GM18861 (cell line): ENCODE measurements around the gene TPCN2.

Experiments
- ATAC-seq: cut with Tn5 transposase; IDR thresholded peaks from one replicate; pipeline ENCODE4 v1.9.1; 2021; ENCODE audit not compliant: unreplicated experiment

The TPCN2 gene

DNA sequence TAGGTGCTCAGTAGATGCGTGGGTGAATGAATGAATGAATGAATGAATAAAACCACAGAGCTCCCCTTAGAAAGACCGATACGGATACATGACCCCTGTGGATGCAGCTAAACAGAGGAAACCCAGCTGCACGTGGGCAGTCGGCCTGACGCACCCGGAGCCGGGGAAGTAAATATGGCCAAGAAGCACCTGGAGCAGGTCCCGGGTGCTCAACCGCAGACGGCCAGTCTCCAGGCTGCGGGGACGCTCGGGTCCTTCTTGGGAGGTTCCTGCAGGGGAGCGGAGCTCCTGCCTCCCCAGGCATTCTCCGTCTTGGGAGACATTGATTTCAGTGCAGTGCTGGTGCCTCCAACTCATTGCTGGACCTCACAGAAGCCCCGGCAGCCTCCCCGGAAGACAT is 11.7 kb upstream of the TPCN2 start:
- no peak for ATAC-seq

DNA sequence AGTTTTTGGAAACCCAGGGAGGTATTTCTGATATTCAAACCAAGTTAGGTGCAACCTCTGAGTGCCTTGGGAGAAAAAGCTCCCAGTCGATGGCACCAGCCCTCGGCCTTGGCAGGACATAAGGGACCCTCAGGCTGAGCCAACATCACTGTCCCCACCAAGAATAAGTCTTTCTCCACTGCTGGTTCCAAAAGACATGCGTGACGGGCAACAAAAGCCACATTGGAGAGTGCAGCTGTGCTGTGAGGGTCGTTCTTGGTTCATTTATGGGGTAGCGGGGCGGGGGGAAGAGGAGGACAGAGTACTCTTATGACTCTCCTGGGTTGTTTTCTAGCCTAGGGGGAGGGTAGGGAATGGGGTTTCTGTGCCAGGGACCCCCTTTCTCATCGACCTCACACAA is 11.2 kb upstream of the TPCN2 start:
- ATAC-seq, result no peak

DNA sequence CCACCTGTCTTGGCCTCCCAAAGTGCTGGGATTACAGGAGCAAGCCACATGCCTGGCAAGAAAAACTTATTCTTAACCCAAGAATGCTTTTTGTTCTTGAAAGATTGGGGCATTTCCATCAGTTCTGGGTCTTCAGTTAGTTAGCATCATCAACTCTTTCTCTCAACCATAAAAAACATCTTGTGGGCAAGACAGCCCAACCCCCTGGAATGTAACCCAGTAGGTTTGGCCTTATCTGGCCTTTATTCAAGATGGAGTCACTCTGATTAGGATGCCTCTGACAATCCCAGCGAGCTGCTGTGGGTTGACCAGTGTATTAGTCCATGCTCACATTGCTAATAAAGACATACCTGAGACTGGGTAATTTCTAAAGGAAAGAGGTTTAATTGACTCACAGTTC is 9.2 kb upstream of the TPCN2 start:
- ATAC-seq, result no peak

DNA sequence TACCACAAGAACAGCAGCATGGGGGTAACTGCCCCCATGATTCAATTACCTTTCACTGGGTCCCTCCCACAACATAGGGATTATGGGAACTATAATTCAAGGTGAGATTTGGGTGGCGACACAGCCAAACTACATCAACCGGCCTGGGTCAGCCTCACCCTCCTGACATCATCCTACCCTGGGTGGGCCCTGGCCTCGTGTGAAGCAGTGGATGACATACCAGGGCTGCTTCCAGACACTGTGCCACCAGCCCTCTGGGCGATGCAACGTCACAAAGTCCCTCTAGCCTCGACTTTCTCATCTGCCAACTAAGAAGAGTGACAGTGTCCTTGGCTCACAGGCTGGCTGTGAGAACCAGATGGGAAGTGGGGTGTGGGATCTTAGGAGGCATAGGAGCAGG is 8.7 kb upstream of the TPCN2 start:
- no peak for ATAC-seq

DNA sequence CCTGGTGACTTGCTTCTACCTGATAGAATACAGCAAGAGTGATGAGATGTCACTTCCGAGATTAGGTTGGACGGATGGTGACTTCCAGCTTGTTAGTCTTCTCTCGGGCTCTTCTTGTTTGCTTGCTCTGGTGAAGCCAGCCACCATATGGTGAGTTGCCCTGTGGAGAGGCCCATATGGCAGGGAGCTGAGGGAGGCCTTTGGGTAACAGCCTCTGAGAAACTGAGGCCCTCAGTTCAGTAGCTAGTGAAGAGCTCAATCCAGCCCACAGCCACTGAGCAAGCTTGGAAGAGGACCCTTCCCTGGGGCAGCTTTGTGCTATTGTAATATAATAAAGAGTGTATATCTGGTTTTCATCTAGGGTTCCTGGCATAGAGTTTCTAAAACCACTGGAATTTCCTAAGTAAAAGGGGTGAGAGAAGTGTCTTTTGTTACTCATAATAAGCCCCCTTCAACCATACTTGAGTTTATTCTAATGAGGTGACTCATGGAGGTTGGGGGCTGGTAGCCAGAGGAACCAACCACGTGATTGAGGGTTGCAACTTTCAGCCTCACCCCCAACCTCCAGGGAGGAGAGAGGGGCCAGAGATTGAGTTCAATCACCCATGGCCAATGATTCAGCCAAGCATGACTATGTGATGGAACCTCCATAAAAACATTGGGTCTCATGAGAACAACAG is 8.0 kb upstream of the TPCN2 start:
- no peak for ATAC-seq

DNA sequence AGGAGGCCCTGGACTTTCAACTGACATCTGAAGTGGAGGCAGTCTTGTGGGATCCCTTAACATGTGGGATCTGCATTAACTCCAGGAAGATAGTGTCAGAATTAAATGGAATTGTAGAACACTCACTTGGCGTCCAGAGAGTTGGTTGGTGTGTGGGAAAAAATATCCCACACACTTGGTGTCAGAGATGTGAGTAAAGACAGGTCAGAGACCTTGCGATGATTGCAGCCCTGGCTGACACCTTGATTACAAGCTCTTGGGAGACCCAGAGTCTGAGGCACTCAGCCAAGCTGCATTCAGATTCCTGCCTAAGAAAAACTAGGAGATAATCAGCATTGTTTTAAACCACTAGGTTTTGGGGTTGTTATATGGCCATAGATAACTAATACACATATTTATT is 7.2 kb upstream of the TPCN2 start:
- ATAC-seq, result no peak

DNA sequence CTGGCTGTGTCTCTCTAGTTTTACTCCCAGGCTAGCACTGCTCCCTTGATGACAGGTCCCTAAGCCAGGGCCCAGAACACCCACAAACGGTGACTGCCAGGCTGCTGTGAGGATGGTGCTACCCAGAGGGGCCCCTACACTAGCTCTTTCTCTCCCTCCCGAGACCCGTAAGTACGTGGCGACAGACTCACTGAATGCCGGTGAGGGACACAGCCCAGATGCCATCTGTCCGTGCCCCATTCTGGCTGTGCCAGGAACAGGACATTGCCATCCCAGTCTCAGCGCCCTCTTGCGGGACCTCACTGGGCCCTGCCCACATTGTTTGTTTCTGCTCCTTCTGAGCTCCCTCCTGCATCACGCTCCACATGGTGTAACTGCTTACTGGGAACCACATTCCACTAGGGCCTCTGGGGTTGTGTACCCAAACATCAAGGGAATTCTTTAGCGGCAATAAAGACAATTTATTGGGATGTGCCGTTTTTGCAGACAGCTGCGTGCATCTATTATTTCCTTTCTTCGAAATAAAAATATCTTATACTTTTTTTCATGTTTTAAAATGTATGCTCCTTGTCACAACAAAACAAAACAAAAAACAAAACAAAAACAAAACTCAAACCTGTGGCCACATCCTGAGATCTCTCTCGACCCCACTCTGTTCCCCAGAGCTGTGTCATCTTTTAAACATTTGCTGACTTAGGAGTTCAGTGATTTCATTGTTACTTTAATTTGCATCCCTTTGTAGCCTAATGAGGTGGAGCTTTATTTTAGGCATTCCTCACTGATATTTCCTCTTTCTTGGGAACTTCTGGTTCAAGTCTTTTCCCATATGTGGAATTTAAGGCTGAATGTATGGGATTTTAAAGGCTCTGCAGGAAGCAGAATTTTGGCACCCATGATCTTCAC is 4.4 kb upstream of the TPCN2 start:
- ATAC-seq, result no peak

DNA sequence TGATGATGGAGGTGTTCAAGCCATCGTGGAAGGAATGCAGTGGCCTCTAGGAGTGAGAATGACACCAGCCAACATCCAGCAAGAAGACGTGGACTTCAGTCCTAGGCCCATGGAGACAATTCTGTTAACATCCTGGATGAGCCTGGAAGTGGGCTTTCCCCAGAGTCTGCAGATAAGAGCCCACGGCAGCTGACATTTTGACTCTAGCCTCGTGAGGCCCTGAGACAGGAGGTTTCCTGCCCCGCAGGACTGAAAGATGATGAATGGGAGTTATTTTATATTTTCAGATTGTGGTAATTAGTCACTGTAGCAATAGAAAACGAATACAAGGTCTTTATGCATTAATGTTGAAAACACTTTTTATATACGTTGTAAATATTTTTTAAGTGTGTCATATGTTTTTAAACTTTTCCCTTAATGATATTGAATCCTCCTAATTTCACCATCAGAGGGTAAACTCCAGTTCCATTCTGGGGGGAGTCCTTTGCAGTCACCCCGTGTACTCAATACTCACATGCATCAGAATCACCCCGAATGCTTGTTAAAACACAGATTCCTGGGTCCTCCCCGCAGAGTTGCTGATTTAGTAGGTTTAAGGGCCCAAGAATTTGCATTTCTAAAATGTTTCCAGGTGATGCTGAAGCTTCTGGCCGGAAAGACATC is 570 bp upstream of the TPCN2 start:
- no peak for ATAC-seq

DNA sequence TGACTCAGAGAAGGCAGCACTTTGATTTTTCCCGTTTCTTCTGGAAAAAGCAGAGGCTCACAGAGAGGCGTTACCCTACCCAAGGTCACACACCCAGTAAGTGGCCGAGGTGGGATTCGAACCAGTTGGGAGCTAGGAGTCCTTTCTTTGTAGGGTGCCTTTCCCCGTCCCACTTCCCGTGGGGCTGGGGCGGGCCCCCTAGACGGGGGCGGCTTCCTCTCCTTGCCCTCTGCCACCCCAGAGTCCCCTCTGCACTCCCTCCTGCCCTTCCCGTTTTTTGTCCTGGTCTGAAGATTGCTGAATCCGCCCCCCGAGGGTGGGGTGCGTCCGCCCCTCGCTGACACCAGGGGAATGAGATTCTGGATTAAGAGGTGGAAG is 747 bp downstream of the TPCN2 start:
- no peak for ATAC-seq

DNA sequence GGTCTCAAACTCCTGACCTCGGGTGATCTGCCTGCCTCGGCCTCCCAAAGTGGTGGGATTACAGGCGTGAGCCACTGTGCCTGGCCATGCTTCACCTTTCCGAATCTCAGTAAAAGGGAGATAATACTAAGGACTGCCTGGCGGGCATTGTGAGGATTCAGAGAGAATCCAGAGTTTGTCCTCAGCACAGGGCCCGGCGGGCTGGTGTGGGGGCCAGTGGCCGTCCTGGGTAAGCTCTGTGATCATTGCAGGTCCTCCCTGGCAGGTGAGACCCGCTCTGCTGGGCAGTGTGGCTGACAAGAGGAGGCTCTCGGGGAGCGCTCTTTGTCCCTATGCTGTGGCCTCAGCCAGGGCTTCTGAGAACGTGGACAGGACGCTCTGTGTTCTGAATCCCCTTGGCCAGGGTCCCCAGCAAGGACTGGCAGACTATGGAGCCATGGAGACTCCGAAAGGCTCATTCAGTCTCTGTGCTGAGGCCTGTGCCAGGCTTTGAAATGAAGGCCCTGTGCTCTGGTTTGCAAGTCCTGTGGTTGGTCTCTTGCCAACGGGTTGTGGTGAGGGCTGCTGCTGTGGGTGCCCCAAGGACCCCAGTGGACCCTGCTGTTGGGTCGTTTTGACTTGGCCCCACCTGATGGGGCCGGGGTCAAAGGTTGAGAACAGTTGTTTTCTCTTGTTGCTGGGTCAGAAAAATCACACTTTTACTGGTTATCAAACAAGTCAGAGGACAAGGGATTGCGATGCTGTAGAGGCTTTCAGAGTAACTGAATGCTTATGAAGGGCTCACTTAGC is 2.1 kb downstream of the TPCN2 start:
- ATAC-seq, result no peak

DNA sequence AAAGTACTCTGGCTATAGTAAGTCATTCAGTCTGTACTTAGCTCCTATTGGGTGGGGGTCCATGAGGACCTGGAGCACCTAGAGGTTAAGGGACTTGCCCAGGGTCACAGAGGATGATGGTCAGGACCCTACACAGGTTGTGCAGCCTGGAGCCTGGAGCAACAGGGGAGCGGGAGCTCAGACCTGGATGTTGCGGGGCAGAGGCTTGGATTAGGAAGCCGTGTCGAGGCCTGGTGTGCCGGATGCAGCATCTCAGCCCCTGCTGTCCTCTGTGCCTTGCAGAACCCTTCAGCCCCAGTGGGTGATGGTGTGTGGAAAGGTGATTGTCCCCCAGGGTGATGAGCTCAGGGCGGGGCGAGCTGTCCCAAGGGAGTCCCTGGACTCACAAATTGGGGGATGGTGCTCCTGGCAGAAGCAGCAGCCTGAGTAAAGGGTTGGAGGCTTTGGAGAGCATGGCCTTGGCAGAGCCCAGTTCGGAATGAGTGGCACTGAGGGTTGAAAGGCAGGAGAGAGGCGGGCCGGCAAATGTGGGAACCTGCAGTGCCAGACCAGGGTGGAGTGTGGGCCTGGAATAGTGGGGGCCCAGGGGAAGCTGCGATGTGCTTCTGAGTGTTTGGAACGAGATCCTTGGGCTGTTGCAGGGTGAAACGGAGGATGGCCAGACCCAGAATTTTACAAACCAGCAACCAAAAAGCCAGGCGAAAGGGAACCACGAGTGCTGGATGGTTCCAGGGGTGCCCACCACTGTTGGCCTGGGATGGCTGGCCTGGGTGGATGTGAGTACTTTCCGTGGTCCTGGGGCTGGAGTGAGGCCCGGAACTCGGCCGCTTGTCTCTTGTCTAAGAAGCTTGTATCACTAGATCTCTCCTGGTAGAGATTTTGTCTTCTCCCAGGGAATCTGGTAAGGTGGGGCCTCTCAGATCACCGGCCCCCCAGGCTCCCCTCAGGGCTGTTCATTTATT is 2.9 kb downstream of the TPCN2 start:
- ATAC-seq, result no peak

DNA sequence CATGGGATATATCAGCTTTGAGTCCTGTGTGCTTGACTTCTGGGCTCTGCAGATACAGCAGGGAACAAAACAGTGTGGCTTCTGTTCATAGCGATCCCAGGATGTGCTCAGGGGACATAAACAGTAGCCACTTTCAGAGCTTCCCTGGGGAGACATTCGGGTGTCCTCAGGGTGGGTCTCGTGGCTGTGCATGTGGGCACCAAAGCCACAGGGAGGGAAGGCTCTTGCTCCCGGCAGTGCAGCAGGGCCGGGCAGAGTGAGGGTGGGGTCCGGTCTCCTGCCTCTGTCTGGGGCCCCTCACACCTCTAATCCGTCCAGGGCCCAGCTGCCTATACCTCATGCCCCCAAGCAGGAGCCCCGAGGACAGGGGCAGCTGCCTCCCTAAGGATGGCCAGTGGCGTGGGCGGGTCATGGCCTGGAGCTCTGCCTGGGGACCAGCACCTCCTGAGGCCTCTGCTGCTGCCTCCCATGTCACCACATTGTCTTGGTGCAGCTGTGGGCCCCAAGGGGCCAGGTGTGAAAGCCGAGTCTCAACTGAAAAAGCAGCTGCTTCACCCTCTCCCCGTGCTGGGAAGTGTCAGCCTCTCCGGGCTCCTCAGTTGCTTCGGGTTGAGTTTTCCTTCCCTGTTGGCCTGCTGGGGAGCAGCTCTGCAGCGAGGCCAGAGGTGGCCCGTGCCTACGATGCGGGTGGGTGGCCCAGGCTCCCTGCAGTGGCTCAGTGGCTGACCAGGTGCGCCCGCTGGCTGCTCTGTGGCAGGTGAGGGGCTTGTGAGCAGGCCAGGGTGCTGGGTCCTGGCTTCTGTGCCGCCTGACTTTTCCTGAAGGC is 3.8 kb downstream of the TPCN2 start:
- ATAC-seq, result no peak

DNA sequence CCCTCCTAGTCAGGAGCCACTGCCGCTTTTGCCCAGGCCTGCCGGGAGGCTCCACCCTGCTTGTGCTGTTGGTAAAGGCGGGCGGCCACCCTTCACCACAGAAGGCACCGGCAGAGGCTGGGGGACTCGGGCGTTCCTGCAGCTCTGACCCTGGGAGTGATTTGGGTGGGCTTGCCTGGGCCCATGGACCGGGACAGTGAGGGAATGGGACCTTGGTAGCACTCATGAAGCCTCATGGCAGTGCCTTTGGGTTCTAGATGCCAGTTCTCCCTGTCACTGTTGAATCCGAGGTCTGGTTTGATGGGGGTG is 4.4 kb downstream of the TPCN2 start:
- ATAC-seq, result no peak

DNA sequence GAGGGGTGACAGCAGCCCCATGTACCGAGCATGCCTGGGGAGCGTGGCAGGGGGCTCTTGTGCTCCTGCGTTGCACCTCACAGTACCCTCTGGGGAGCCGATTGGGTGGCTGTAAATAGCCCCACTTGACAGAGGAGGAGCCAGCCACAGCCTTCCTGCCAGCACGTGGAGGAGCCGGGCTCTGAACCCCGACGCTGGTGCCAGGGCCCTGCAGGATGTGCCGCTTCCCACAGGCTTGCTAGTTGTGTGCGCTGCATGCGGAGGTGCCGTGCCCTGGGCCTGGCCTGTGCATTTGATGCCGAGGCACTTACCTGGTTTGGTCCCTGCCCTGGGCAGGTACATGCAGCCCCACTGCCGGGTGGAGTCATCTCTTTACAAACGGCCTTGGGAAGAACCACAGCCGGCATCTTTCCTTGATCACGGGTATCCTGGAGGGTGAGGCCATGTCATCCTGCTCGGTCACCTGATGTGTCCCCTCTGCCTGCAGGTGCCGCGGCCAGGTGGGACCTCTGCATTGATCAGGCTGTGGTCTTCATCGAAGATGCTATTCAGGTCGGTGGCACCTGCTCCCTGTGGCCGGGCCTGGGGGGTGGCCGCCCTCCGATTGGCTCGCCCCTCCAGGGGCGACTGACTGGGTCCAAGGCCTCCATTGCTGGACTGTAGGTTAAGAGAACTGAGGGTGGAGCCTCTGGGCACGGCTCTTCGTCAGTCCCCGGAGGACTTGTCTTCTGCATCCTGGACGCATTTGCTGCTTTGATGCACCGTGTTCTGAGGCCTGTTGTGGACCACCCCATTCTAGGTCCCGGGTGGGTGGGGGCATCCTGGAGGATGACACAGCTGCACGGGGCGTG is 5.0 kb downstream of the TPCN2 start:
- no peak for ATAC-seq

DNA sequence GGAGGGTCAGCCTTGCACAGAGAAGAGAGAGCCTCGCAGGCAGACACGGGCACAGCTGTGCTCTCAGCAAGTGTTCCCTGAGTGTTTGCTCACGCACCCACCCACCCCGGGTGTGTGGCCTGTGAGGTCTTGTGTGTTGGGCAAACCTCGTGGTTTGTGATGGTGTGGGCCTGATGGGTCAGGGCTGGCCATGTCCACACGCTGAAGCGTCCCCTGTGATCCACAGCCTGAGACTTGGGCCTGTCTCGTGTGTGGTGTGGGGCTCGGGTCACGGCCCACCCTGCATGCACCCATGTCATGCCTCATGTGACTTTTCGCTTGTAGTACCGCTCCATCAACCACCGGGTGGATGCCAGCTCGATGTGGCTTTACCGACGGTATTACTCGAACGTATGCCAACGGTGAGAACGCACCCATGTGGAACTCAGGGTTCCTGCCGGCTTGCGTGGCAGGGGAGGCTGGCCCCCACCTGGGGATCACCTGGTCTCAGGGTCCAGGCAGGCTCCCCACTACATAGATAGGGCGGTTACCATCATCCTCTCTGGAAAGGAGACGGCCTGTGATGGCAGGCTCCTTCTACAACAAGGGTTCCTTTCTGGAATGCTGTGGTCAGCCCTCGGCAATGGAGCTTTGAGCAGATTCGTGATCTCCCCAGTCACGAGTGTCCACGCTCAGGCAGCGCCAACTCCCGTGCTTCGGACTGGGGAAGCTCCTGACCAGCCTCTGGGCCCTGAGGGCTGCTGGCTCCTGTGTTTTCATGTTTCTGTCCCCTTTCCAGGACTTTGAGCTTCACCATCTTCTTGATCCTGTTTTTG is 5.9 kb downstream of the TPCN2 start:
- ATAC-seq, result no peak

DNA sequence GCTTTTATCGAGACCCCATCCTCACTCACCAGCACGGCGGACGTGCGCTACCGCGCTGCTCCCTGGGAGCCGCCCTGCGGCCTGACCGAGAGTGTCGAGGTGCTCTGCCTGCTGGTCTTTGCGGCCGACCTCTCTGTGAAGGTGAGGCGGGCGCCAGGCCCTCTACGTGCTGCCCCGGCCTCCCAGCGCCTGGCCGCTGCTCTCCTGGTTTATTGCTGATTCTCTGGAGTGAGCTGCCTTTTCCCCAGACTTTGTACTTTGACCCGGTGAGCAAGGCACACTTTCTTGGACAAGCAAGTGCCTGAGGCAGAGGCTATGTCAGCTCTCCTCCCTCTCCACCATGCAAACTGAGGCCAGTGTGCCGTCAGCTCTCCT is 6.5 kb downstream of the TPCN2 start:
- no peak for ATAC-seq

DNA sequence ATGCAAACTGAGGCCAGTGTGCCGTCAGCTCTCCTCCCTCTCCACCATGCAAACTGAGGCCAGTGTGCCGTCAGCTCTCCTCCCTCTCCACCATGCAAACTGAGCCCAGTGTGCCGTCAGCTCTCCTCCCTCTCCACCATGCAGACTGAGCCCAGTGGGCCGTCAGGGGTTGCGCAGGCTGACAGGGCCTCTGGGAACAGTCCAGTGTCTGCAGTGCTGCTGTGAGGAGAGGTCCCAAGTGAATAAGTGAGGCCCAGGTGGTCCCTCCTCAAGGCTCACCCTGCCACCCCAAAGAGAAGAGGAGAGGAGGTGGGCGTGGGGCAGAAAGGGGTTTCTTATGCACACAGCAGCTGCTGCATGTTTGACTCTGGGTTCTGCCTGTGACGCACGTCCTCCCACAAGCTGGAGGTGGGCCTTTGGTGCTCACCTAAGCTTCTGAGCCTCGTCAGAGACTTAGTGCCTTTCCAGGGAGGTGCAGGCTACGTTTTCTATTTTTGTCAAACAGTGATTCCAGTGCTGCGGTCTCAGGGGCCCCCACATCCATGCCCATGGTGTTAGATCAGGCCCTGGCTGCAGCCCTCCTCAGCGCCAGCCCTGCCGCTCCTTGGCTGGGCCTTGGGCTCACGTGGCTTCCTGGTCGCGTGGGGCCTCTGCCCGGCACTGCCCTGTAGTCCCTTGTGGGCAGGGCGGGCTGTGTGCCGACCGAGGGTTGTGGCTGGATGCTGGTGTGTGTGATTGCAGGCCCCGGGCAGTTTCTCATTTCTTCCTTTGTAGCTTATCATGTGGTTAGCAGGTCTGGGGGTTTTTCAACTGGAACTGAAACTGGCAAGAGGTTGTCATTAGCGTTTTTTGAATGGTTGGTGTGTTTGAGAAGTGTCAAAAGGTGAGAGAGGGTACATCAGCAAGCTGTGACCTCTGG is 7.1 kb downstream of the TPCN2 start:
- ATAC-seq, result peak; percentile 76
